ENCODE data around the gene TOB1. TPM values are rescaled to one million over a fixed set of nuclear protein-coding genes. Genes with fewer than 3 reads are reported as not detected.

The TOB1 gene
- total RNA-seq, 4 donors from 2014 or later = 130 to 156 (median 142) TPM

DNA sequence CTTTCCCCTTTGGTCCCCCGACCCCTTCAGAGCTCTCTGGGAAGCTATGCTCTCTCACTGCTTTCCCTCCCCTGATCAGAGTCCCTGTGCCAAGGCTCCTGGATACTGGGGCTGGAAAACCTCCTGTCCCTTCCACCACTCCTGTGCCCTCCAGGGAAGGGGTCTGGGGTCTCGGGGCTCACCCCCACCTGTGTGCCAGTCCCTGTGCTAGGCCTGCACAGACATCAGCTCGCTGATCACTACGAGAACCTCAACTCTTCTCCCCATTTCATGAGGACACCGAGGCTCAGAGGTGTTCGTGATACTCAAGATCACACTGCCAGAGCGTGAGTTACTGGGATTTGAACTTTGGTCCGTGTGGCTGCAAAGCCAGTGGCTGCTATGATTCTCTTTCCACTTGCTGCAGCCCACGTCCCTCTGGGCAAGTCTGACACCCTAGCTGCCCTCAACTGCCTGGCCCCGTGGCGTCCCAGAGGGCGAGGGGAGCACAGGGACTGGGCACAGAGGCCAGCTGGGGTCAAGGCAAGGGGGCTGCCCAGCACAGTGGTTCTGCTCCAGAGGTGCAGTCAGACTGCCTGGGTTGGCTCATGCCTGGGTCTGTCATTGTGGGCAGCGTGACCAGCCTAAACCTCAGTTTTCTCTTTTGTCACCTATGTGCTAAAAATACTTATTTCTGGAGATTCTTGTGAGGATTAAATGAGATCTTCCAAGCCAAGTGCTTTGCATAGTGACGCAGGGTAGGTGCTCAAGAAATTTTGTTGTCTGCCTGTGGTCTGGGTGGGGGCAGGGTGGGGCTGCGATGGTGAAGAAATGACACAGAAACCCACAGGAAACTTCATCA lies 43.8 kb upstream of the TOB1 start:
- 79 to 81% methylated on average over 15 of the region's 15 CpGs for WGBS, 2 donors
- TF ChIP-seq, protein P1, sequence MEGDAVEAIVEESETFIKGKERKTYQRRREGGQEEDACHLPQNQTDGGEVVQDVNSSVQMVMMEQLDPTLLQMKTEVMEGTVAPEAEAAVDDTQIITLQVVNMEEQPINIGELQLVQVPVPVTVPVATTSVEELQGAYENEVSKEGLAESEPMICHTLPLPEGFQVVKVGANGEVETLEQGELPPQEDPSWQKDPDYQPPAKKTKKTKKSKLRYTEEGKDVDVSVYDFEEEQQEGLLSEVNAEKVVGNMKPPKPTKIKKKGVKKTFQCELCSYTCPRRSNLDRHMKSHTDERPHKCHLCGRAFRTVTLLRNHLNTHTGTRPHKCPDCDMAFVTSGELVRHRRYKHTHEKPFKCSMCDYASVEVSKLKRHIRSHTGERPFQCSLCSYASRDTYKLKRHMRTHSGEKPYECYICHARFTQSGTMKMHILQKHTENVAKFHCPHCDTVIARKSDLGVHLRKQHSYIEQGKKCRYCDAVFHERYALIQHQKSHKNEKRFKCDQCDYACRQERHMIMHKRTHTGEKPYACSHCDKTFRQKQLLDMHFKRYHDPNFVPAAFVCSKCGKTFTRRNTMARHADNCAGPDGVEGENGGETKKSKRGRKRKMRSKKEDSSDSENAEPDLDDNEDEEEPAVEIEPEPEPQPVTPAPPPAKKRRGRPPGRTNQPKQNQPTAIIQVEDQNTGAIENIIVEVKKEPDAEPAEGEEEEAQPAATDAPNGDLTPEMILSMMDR (IDR thresholded peaks at IDR 0.05) = no peak
- no peak for TF ChIP-seq POLR2A (IDR thresholded peaks at IDR 0.05)
- no peak overlapping the region for H3K4me3 ChIP-seq (ENCODE audit: low read depth, poor library complexity, severe bottlenecking)
- no peak for DNase-seq (ENCODE audit: low spot score in 2 of 2)
- intact Hi-C loops (cut with DNase I; ENCODE audit: low total_unique reads) = no loop called here

DNA sequence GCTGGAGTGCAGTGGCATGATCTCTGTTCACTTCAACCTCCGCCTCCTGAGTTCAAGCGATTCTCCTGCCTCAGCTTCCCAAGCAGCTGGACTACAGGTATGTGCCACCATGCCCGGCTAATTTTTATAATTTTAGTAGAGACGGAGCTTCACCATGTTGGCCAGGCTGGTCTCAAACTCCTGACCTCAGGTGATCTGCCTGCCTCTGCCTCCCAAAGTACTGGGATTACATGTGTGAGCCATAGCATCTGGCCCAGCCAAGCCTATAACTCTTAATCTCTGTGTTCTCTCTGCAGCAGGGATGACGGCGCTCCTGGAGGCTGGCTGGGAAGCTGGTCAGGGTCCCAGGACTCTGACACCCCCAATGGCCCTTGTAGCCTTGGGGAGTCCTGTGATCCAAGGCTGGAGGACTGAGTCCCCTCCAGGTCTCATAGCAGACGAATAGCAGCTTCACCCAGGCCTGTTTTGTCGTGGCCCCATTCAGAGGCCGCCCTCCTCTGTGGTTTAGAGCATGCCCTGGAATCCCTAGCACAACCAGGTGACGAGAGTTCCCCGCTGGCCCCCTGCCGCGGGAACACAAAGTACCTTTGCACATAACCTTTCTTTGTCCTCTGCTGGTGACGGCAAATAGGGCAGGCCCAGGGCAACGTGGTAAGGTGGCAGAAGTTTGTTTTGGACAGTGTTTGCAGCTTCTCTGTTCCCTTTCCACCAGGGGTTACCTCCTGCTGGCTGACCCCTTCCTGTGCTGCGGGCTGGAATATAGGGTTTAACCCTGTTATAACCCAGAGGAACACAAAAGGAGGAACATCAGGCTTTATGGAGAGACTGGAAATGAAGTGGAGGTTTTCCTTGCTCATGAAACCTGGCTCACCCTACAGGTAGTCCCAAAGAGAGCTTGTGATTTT lies 43.0 kb upstream of the TOB1 start:
- H3K4me3 ChIP-seq (ENCODE audit: low read depth, poor library complexity, severe bottlenecking) = no peak overlapping the region
- intact Hi-C loops (cut with DNase I; ENCODE audit: low total_unique reads) = no loop called here
- TF ChIP-seq, protein P1 (IDR thresholded peaks at IDR 0.05) = no peak
- TF ChIP-seq POLR2A (IDR thresholded peaks at IDR 0.05) = no peak
- 60 to 66% methylated on average over 13 to 16 of the region's 16 CpGs for WGBS, 2 donors
- DNase-seq (ENCODE audit: low spot score in 2 of 2) = peak; percentile 71 to 94

DNA sequence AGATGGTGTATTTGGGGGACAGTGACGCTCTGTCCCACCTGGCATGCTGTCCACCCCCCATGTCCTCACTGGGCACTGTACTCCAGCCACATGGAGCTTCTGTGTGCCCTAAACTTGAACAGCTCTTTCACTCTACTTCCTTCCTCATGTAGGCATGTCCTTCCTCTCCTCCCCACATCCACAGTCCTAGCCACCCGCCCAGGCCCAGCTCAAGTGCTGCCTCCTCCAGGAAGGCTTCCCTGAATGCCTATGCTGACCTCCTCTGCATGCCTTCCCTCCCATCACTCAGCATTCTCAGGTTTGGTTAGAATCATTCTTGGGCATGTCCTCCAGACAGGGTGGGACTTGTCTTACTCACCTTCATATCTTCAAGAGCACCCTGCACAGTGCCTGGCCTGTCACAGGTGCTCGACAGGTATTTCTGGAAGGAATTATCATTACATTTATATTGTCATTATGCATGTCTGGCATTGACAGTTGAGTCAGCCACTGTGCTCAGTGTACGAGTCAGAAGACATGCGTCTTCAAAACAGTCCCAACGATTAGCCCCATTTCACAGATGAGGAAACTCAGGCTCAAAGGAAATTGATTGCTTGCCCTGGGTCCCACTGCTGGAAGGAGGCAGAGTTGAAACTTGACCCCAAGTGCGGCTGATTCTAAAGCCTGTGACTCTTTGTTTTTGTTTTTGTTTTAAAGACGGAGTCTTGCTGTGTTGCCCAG lies 42.1 kb upstream of the TOB1 start:
- intact Hi-C loops (cut with DNase I; ENCODE audit: low total_unique reads) = no loop called here
- H3K4me3 ChIP-seq (ENCODE audit: low read depth, poor library complexity, severe bottlenecking) = no peak overlapping the region

DNA sequence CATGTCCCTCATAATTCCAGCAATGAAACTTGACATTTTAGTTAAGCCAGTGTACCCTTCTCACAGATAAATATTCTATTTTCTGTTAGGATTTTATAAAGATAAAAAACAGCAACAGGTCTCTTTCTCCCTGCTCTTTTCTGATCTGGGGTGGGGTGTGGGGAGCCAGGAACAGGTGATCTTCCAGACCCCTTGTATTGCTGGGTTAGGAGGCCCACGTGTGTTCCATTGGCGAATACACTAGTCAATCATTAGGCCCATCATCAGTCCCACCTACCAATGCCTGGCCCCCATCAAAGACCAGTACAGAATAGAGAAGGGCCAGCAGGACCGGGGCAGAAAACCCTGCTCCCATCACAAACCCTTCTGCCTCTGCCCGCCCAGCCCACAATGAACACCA lies 40.3 kb upstream of the TOB1 start:
- TF ChIP-seq POLR2A (IDR thresholded peaks at IDR 0.05) = no peak
- TF ChIP-seq, protein P1 (IDR thresholded peaks at IDR 0.05) = no peak
- intact Hi-C loops (cut with DNase I; ENCODE audit: low total_unique reads) = no loop called here
- no peak overlapping the region for H3K4me3 ChIP-seq (ENCODE audit: low read depth, poor library complexity, severe bottlenecking)
- DNase-seq (ENCODE audit: low spot score in 2 of 2) = no peak
- 96 to 97% methylated on average over 4 of the region's 4 CpGs for WGBS, 2 donors

More for the DNA sequence above, 42.1 kb upstream of the TOB1 start:
- no peak for DNase-seq (ENCODE audit: low spot score in 2 of 2)
- TF ChIP-seq, protein P1 (IDR thresholded peaks at IDR 0.05) = no peak
- no peak for TF ChIP-seq POLR2A (IDR thresholded peaks at IDR 0.05)
- WGBS, 2 donors = 67 to 70% methylated on average over 8 of the region's 8 CpGs

DNA sequence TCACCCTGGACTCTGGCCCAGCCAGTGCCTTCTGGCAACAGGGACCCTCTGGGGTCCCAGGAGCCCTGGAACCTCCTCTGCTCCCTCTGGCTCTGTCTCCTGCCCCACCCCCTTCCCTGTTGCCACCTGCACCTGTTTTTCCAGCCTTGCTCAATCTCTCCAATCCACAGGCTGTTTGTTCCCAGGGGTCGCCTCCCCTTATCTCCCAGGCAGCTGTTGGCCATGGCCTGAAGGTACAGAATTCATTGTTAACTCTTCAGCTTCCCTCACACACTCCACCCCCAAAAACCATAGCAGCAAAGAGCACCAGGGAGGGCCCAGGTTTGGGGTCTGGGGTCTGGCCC lies 39.3 kb upstream of the TOB1 start:
- intact Hi-C loops (cut with DNase I; ENCODE audit: low total_unique reads) = no loop called here
- 36 to 52% methylated on average over 1 of the region's 1 CpG for WGBS, 2 donors
- TF ChIP-seq, protein P1 (IDR thresholded peaks at IDR 0.05) = no peak
- TF ChIP-seq POLR2A (IDR thresholded peaks at IDR 0.05) = no peak
- no peak for DNase-seq (ENCODE audit: low spot score in 2 of 2)
- H3K4me3 ChIP-seq (ENCODE audit: low read depth, poor library complexity, severe bottlenecking) = no peak overlapping the region
